Esophagus squamous epithelium (tissue), 4 donors: ENCODE data around the gene CDCP1.
"Not testable (repeated sequence)": the region's sequence is repeated elsewhere in the genome, so short reads cannot be mapped to it uniquely, and the experiment has no call there.

Source experiments
- POLR2A ChIP-seq, 4 donors: fragments of 450-650 bp; IDR thresholded peaks; one replicate each; pipeline ENCODE4 v1.6.1; 2017; ENCODE audit warnings: antibody characterized with exemption in 4 of 4, mild to moderate bottlenecking in 4 of 4, moderate library complexity in 3 of 4
- TF ChIP-seq, protein P1 (sequence below), 6 experiments: fragments of 450-650 bp in 4 of 6; fragments of 200-600 bp in 2 of 6; sonication (generic) in 2 of 6; IDR thresholded peaks; one replicate each; pipeline ENCODE4 v1.5.1; 2016 to 2019; ENCODE audit warnings: antibody characterized with exemption in 6 of 6, mild to moderate bottlenecking in 4 of 6, moderate library complexity in 4 of 6

DNA sequence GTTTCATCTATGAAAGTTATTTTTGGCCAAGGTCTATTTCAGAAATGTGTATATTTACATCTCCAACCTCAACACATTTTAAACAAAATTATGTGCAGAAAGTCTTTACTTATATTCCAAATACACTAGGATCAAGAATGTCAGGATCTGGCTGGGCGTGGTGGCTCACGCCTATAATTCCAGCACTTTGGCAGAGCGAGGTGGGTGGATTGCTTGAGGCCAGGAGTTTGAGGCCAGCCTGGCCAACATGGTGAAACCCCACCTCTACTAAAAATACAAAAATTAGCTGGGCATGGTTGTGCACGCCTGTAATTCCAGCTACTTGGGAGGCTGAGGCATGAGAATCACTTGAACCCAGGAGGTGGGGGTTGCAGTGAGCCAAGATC is 5.4 kb downstream of the CDCP1 start:
- TF ChIP-seq, protein P1, sequence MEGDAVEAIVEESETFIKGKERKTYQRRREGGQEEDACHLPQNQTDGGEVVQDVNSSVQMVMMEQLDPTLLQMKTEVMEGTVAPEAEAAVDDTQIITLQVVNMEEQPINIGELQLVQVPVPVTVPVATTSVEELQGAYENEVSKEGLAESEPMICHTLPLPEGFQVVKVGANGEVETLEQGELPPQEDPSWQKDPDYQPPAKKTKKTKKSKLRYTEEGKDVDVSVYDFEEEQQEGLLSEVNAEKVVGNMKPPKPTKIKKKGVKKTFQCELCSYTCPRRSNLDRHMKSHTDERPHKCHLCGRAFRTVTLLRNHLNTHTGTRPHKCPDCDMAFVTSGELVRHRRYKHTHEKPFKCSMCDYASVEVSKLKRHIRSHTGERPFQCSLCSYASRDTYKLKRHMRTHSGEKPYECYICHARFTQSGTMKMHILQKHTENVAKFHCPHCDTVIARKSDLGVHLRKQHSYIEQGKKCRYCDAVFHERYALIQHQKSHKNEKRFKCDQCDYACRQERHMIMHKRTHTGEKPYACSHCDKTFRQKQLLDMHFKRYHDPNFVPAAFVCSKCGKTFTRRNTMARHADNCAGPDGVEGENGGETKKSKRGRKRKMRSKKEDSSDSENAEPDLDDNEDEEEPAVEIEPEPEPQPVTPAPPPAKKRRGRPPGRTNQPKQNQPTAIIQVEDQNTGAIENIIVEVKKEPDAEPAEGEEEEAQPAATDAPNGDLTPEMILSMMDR (IDR thresholded peaks at IDR 0.05), result not testable (repeated sequence)
- not testable (repeated sequence) for TF ChIP-seq POLR2A (IDR thresholded peaks at IDR 0.05)
